Mesenchymal stem cell (in vitro differentiated cells and primary cell): ENCODE data around the gene HIP1. TPM values are rescaled to one million over a fixed set of nuclear protein-coding genes. Genes with fewer than 3 reads are reported as not detected.
"Not testable (repeated sequence)": the region's sequence is repeated elsewhere in the genome, so short reads cannot be mapped to it uniquely, and the experiment has no call there.

ENCODE experiments used
- DNase-seq: peaks from one replicate; pipeline ENCODE4 v3.0.0-alpha.2; 2013
- H2AFZ ChIP-seq: one replicate; pipeline ENCODE4 v1.6.1; 2013; ENCODE audit warnings: low read depth, mild to moderate bottlenecking, control low read depth, inconsistent platforms, low read length, moderate library complexity
- H2AK5ac ChIP-seq: 2 replicates; pipeline ENCODE4 v1.6.1; 2013; ENCODE audit warnings: low read length, moderate library complexity, mild to moderate bottlenecking, inconsistent platforms; ENCODE audit not compliant: severe bottlenecking
- H2BK120ac ChIP-seq: one replicate; pipeline ENCODE4 v1.6.1; 2013; ENCODE audit warnings: low read depth, mild to moderate bottlenecking, inconsistent platforms, low read length, moderate library complexity
- H2BK12ac ChIP-seq, 2 experiments: one replicate each; pipeline ENCODE4 v1.6.1; 2013; ENCODE audit warnings: inconsistent platforms in 2 of 2, low read length in 2 of 2, mild to moderate bottlenecking in 2 of 2, moderate library complexity in 2 of 2, control low read depth in 1 of 2
- H2BK15ac ChIP-seq: one replicate; pipeline ENCODE4 v1.6.1; 2013; ENCODE audit warnings: mild to moderate bottlenecking, low read depth, inconsistent platforms; ENCODE audit not compliant: poor library complexity, severe bottlenecking
- H2BK5ac ChIP-seq: 2 replicates; pipeline ENCODE4 v1.6.1; 2013; ENCODE audit warnings: low read depth, mild to moderate bottlenecking, low read length, control low read depth, inconsistent platforms; ENCODE audit not compliant: poor library complexity, severe bottlenecking
- H3K14ac ChIP-seq, 2 experiments: one replicate each; pipeline ENCODE4 v1.6.1; 2013; ENCODE audit warnings: inconsistent platforms in 2 of 2, low read length in 2 of 2, control low read depth in 1 of 2, mild to moderate bottlenecking in 1 of 2, moderate library complexity in 1 of 2
- H3K18ac ChIP-seq, 2 experiments: one replicate each; pipeline ENCODE4 v1.6.1; 2013; ENCODE audit warnings: inconsistent platforms in 2 of 2, low read length in 2 of 2, control low read depth in 1 of 2, low read depth in 1 of 2, mild to moderate bottlenecking in 1 of 2
- H3K23ac ChIP-seq, 2 experiments: one replicate each; pipeline ENCODE4 v1.6.1; 2013; ENCODE audit warnings: inconsistent platforms in 2 of 2, low read length in 2 of 2, mild to moderate bottlenecking in 2 of 2, moderate library complexity in 2 of 2, control low read depth in 1 of 2
- H3K27ac ChIP-seq: 2 replicates; pipeline ENCODE4 v1.5.1; 2013; ENCODE audit warnings: mild to moderate bottlenecking, moderate library complexity, low read length, control low read depth, inconsistent platforms; ENCODE audit not compliant: poor library complexity, severe bottlenecking
- H3K27me3 ChIP-seq, 2 experiments: 2 replicates each; pipeline versions ENCODE4 v1.6.1 to v1.7.0; 2013; ENCODE audit warnings: low read length in 2 of 2, mild to moderate bottlenecking in 2 of 2, moderate library complexity in 2 of 2, control low read depth in 1 of 2, inconsistent platforms in 1 of 2; ENCODE audit not compliant: control insufficient read depth in 1 of 2, insufficient read depth in 1 of 2
- H3K36me3 ChIP-seq, 2 experiments: 2 replicates each; pipeline versions ENCODE4 v1.6.1 to v1.7.0; 2013; ENCODE audit warnings: low read length in 2 of 2, control low read depth in 1 of 2, inconsistent platforms in 1 of 2, low read depth in 1 of 2, mild to moderate bottlenecking in 1 of 2; ENCODE audit not compliant: insufficient read depth in 2 of 2, control insufficient read depth in 1 of 2
- H3K4ac ChIP-seq, 2 experiments: one replicate each; pipeline ENCODE4 v1.6.1; 2013; ENCODE audit warnings: inconsistent platforms in 2 of 2, low read length in 2 of 2, mild to moderate bottlenecking in 2 of 2, moderate library complexity in 2 of 2, control low read depth in 1 of 2, low read depth in 1 of 2
- H3K4me1 ChIP-seq: 2 replicates; pipeline ENCODE4 v1.6.1; 2013; ENCODE audit warnings: low read depth, low read length, control low read depth; ENCODE audit not compliant: control insufficient read depth, insufficient read depth
- H3K4me2 ChIP-seq: 2 replicates; pipeline ENCODE4 v1.6.1; 2013; ENCODE audit warnings: low read length, mild to moderate bottlenecking, inconsistent platforms; ENCODE audit not compliant: poor library complexity, severe bottlenecking
- H3K4me3 ChIP-seq, 2 experiments: 2 replicates each; pipeline versions ENCODE4 v1.5.1 to v1.7.0; 2013; ENCODE audit warnings: low read length in 2 of 2, mild to moderate bottlenecking in 2 of 2, control low read depth in 1 of 2, low read depth in 1 of 2; ENCODE audit not compliant: insufficient read depth in 1 of 2
- H3K79me1 ChIP-seq: replicated peaks from 2 replicates; pipeline ENCODE4 v1.6.1; 2013; ENCODE audit warnings: mild to moderate bottlenecking, control low read depth, low read length, inconsistent platforms; ENCODE audit not compliant: poor library complexity, severe bottlenecking
- H3K9ac ChIP-seq: 2 replicates; pipeline ENCODE4 v1.7.0; 2013; ENCODE audit warnings: mild to moderate bottlenecking, low read length, moderate library complexity
- H3K9me3 ChIP-seq: 2 replicates; pipeline ENCODE4 v1.7.0; 2013; ENCODE audit warnings: mild to moderate bottlenecking, low read length; ENCODE audit not compliant: control insufficient read depth
- H4K8ac ChIP-seq: one replicate; pipeline ENCODE4 v1.6.1; 2013; ENCODE audit warnings: inconsistent platforms, mild to moderate bottlenecking, low read length, moderate library complexity
- H4K91ac ChIP-seq: one replicate; pipeline ENCODE4 v1.6.1; 2013; ENCODE audit warnings: mild to moderate bottlenecking, low read length, inconsistent platforms
- WGBS: methylation state at CpG from one replicate; pipeline ENCODE4 v1.1.7; 2013; ENCODE audit warnings: mixed read lengths; 5-methylcytosine and 5-hydroxymethylcytosine counted together
- small RNA-seq: library from polyadenylated mRNA; stranded (forward); fragments of <200 nt; extraction: miRNeasy Mini kit (QIAGEN cat#:217004); gene quantifications from one replicate; pipeline ENCODE3, GENCODE V24; 2013; ENCODE audit warnings: low read depth

HIP1 gene

GRCh38 chr7:75492020-75492419, 246.7 kb downstream of the HIP1 start, which contains the start of gene SPDYE5:
TSS of gene SPDYE5 (plus strand) at chr7:75492320. CDS start at chr7:75494048, 1,728 bp downstream.
- H3K27ac ChIP-seq, H3K18ac ChIP-seq, H3K79me1 ChIP-seq, H3K36me3 ChIP-seq, H3K9me3 ChIP-seq, H2BK12ac ChIP-seq, H2BK120ac ChIP-seq, H4K91ac ChIP-seq, H3K4me3 ChIP-seq, H3K4ac ChIP-seq, H3K14ac ChIP-seq, H3K27me3 ChIP-seq, H2AFZ ChIP-seq, H3K9ac ChIP-seq, H2BK5ac ChIP-seq, H3K4me1 ChIP-seq, H3K23ac ChIP-seq, H2BK15ac ChIP-seq, H2AK5ac ChIP-seq, H4K8ac ChIP-seq, DNase-seq, H3K4me2 ChIP-seq: not testable (repeated sequence)
- 98% methylated on average over 3 of the region's 6 CpGs for WGBS

GRCh38 chr7:75485979-75486643, 252.6 kb downstream of the HIP1 start, which contains the start of gene POM121C:
TSS of gene POM121C (minus strand) at chr7:75486299. CDS start at chr7:75441496, 44,803 bp downstream.
- Histone ChIP-seq H3K18ac (peak within 1 kb of the TSS; percentile 19 to 88), H4K8ac (peak within 1 kb of the TSS; percentile 80), H3K14ac (peak within 1 kb of the TSS in 1 of 2 experiments; percentile 55), H3K4me2 (peak within 1 kb of the TSS; percentile 75), H3K4me3 (peak within 1 kb of the TSS; percentile 77 to 80), H3K27ac (peak within 1 kb of the TSS; percentile 52), H3K9ac (peak within 1 kb of the TSS; percentile 87)
- H2BK5ac ChIP-seq, H3K4ac ChIP-seq, H2AK5ac ChIP-seq, H3K4me1 ChIP-seq, H2AFZ ChIP-seq, H3K27me3 ChIP-seq, H2BK12ac ChIP-seq, H3K79me1 ChIP-seq, H3K23ac ChIP-seq, H2BK15ac ChIP-seq, H3K9me3 ChIP-seq, H4K91ac ChIP-seq, H2BK120ac ChIP-seq, H3K36me3 ChIP-seq: not testable (repeated sequence)
- peak; percentile 89 for DNase-seq
- WGBS: under 1% methylated on average over 48 of the region's 49 CpGs

GRCh38 chr7:75485355-75485978, 253.3 kb downstream of the HIP1 start:
- not testable (repeated sequence) for H3K4me1 ChIP-seq, H2BK120ac ChIP-seq, H3K9me3 ChIP-seq, H3K4ac ChIP-seq, H2BK15ac ChIP-seq, H2BK12ac ChIP-seq, H4K91ac ChIP-seq, H3K79me1 ChIP-seq, H3K14ac ChIP-seq, H2AFZ ChIP-seq, H2BK5ac ChIP-seq, H3K27me3 ChIP-seq, H4K8ac ChIP-seq, H3K18ac ChIP-seq, H3K23ac ChIP-seq, H3K36me3 ChIP-seq, H2AK5ac ChIP-seq
- Histone ChIP-seq H3K4me3 (peak overlapping the region; percentile 68 to 77), H3K27ac (peak overlapping the region; percentile 49), H3K4me2 (peak overlapping the region; percentile 75), H3K9ac (peak overlapping the region; percentile 87)
- 0% methylated on average over 11 of the region's 32 CpGs for WGBS
- peak; percentile 13 for DNase-seq

Small RNA genes lying within 50 kb of the gene (small RNA-seq; reads per million reads assigned to genes)
- gene AC211429.1 (not detected), gene RF00019 (not detected)
